H1 (cell line): ENCODE measurements around the gene C14orf119. TPM values are rescaled to one million over a fixed set of nuclear protein-coding genes. Genes with fewer than 3 reads are reported as not detected.

ENCODE experiments used
- CEBPB ChIP-seq: IDR thresholded peaks from 2 replicates; pipeline ENCODE4 v1.6.1; 2012; ENCODE audit warnings: low read depth, low read length
- RBBP5 ChIP-seq: IDR thresholded peaks from 2 replicates; pipeline ENCODE4 v1.7.1; 2012; ENCODE audit warnings: low read depth, mild to moderate bottlenecking, inconsistent platforms, low read length, moderate library complexity, borderline replicate concordance
- SIRT6 ChIP-seq: IDR thresholded peaks from one replicate; pipeline ENCODE4 v1.7.1; 2012; ENCODE audit warnings: low read length, inconsistent platforms
- polyA plus RNA-seq, 7 experiments: library from polyadenylated mRNA; depleted of rRNA in 3 of 7; stranded (reverse) in 5 of 7; unstranded in 2 of 7; fragments of >200 nt in 5 of 7; fragments of 200-250 nt in 2 of 7; gene quantifications; 1 replicate in 5 of 7; 2 replicates in 1 of 7; 4 replicates in 1 of 7; pipeline versions ENCODE4 v1.2.1 to v1.2.3, GENCODE V29; 2011 to 2013; ENCODE audit warnings: missing spikeins in 2 of 7, mixed read lengths in 2 of 7
- total RNA-seq: library from RNA; stranded (reverse); fragmentation: NEBNext Ultra II Directional; extraction: Animal tissue kit (Norgen Biotek cat#: 25700); gene quantifications from 2 replicates; pipeline ENCODE4 v1.2.1, GENCODE V29; 2021

C14orf119 gene
- total and polyA plus RNA-seq, 2 of the 8 experiments (the other 6 are each of a cell fraction or from before 2014, with no cell fraction given) = 78.1 to 94.0 TPM

DNA sequence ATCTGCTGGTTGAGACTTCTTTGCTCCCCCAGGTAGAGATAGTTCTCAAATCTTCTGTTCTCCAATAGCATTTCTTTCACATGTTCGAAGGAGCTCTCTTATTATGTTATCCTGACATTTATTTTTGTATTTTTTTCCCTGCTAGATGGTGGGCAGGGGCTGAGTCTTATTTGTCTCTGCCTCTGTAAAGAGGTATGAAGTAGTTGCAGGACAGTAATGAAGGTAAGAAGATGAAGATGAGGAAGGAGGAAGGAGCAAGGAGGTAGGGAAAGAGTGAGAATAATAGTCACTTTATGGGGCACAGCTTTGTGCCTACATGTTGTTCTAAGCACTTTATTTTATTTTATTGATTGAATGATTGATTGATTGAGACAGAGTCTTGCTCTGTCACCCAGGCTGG lies 14.5 kb downstream of the C14orf119 start (continued):
- TF ChIP-seq CEBPB = no peak
- no peak for TF ChIP-seq RBBP5
- TF ChIP-seq SIRT6 = no peak
